H1 (cell line): ENCODE results near the gene HTR3A. TPM values are rescaled to one million over a fixed set of nuclear protein-coding genes. Genes with fewer than 3 reads are reported as not detected.

Experiments
- CTCF ChIA-PET: fragments of 300-600 bp; sonication (Branson Sonifier 250); formaldehyde crosslinking; loops from one replicate; lab custom pipeline; 2021; ENCODE audit not compliant: partially characterized antibody; lab: Charles Lee
- POLR2A ChIA-PET: fragments of 300-600 bp; sonication (Branson Sonifier 250); formaldehyde crosslinking; loops from one replicate; lab custom pipeline; 2021; ENCODE audit warnings: inconsistent platforms; ENCODE audit not compliant: partially characterized antibody; lab: Charles Lee
- DNase-seq, 2 experiments: peaks; one replicate each; pipeline versions ENCODE4 v3.0.0 to v3.0.0-alpha.2; 2010 to 2022; ENCODE audit warnings: low spot score in 2 of 2, low read depth in 1 of 2, mixed read lengths in 1 of 2
- FAIRE-seq: peaks from 2 replicates; lab custom pipeline; 2011; peaks lifted over from hg19 to GRCh38; lab: Jason Lieb, UNC
- H2AFZ ChIP-seq: 2 replicates; pipeline ENCODE4 v1.8.1; 2012; ENCODE audit warnings: low read length, inconsistent platforms
- H2AK5ac ChIP-seq: 2 replicates; pipeline ENCODE4 v1.6.1; 2013; ENCODE audit warnings: low read depth, low read length
- H2BK120ac ChIP-seq: replicated peaks from 2 replicates; pipeline ENCODE3; 2013; ENCODE audit warnings: low read depth, low read length, inconsistent platforms
- H2BK12ac ChIP-seq: 2 replicates; pipeline ENCODE4 v1.6.1; 2013; ENCODE audit warnings: low read depth, low read length
- H2BK15ac ChIP-seq: 2 replicates; pipeline ENCODE4 v1.6.1; 2013; ENCODE audit warnings: low read length
- H2BK20ac ChIP-seq: 2 replicates; pipeline ENCODE4 v1.6.1; 2013; ENCODE audit warnings: low read length
- H2BK5ac ChIP-seq: 2 replicates; pipeline ENCODE4 v1.6.1; 2013; ENCODE audit warnings: low read depth, low read length
- H3K14ac ChIP-seq: 2 replicates; pipeline ENCODE4 v1.6.1; 2013; ENCODE audit warnings: inconsistent platforms; ENCODE audit not compliant: insufficient read length
- H3K18ac ChIP-seq: 2 replicates; pipeline ENCODE4 v1.6.1; 2013; ENCODE audit warnings: low read length; ENCODE audit errors: extremely low read depth
- H3K23ac ChIP-seq: 2 replicates; pipeline ENCODE4 v1.6.1; 2013; ENCODE audit warnings: inconsistent platforms; ENCODE audit not compliant: insufficient read length
- H3K23me2 ChIP-seq: 2 replicates; pipeline ENCODE4 v1.6.1; 2013; ENCODE audit warnings: low read depth, low read length
- H3K27ac ChIP-seq: 2 replicates; pipeline ENCODE4 v1.6.1; 2011; ENCODE audit warnings: low read depth, low read length, inconsistent platforms
- H3K27me3 ChIP-seq, 4 experiments: replicated peaks in 1 of 4; 1 replicate in 1 of 4; 2 replicates in 3 of 4; pipeline versions ENCODE4 v1.6.1 to v1.8.1; 2011 to 2013; ENCODE audit warnings: low read length in 3 of 4, mild to moderate bottlenecking in 3 of 4, inconsistent platforms in 2 of 4, mixed read lengths in 2 of 4, moderate library complexity in 1 of 4; ENCODE audit not compliant: control insufficient read depth in 3 of 4, insufficient read depth in 3 of 4; ENCODE audit errors: extremely low read depth in 1 of 4
- H3K36me3 ChIP-seq, 4 experiments: 2 replicates each; pipeline versions ENCODE4 v1.6.1 to v1.8.1; 2011 to 2013; ENCODE audit warnings: mild to moderate bottlenecking in 4 of 4, low read length in 3 of 4, moderate library complexity in 2 of 4, control low read depth in 1 of 4, inconsistent platforms in 1 of 4; ENCODE audit not compliant: insufficient read depth in 4 of 4, control insufficient read depth in 2 of 4
- H3K4ac ChIP-seq: replicated peaks from 2 replicates; pipeline ENCODE3; 2013; ENCODE audit warnings: low read length, low read depth, mixed read lengths, inconsistent platforms; ENCODE audit not compliant: insufficient read length
- H3K4me1 ChIP-seq, 4 experiments: replicated peaks in 1 of 4; 1 replicate in 1 of 4; 2 replicates in 3 of 4; pipeline versions ENCODE4 v1.6.1 to v1.8.1; 2011 to 2013; ENCODE audit warnings: low read length in 3 of 4, inconsistent platforms in 2 of 4, mixed read lengths in 1 of 4; ENCODE audit not compliant: insufficient read depth in 4 of 4, control insufficient read depth in 3 of 4
- H3K4me2 ChIP-seq, 2 experiments: 2 replicates each; pipeline versions ENCODE4 v1.6.1 to v1.8.1; 2011 to 2013; ENCODE audit warnings: low read depth in 2 of 2, low read length in 2 of 2, control low read depth in 1 of 2, inconsistent platforms in 1 of 2, mild to moderate bottlenecking in 1 of 2; ENCODE audit not compliant: insufficient read depth in 1 of 2
- H3K4me3 ChIP-seq, 4 experiments: fragments of 200-600, 300-600 bp in 1 of 4; sonication (generic), shearing (Covaris generic), sonication (Bioruptor Twin) in 1 of 4; 2 replicates each; pipeline versions ENCODE4 v1.5.1 to v1.8.1; 2011 to 2016; ENCODE audit warnings: low read length in 4 of 4, low read depth in 3 of 4, control low read depth in 2 of 4, inconsistent platforms in 2 of 4, mild to moderate bottlenecking in 2 of 4, mixed read lengths in 1 of 4, moderate library complexity in 1 of 4; ENCODE audit not compliant: insufficient read depth in 2 of 4; ENCODE audit errors: extremely low read depth in 1 of 4
- H3K56ac ChIP-seq: replicated peaks from 2 replicates; pipeline ENCODE3; 2013; ENCODE audit warnings: low read depth, mild to moderate bottlenecking, mixed read lengths, low read length, inconsistent platforms; ENCODE audit not compliant: insufficient read length
- H3K79me1 ChIP-seq: 2 replicates; pipeline ENCODE4 v1.6.1; 2013; ENCODE audit warnings: low read depth, low read length, control low read depth
- H3K79me2 ChIP-seq, 2 experiments: 2 replicates each; pipeline versions ENCODE4 v1.6.1 to v1.8.1; 2012 to 2013; ENCODE audit warnings: low read length in 2 of 2, mild to moderate bottlenecking in 2 of 2, inconsistent platforms in 1 of 2; ENCODE audit not compliant: insufficient read depth in 2 of 2, control insufficient read depth in 1 of 2
- H3K9ac ChIP-seq, 4 experiments: replicated peaks in 1 of 4; 1 replicate in 1 of 4; 2 replicates in 3 of 4; pipeline versions ENCODE4 v1.6.1 to v1.8.1; 2011 to 2013; ENCODE audit warnings: low read depth in 3 of 4, low read length in 3 of 4, control low read depth in 2 of 4, mild to moderate bottlenecking in 2 of 4, moderate library complexity in 2 of 4, inconsistent platforms in 1 of 4; ENCODE audit errors: extremely low read depth in 1 of 4
- H3K9me3 ChIP-seq, 2 experiments: 2 replicates each; pipeline versions ENCODE4 v1.6.1 to v1.8.1; 2012 to 2013; ENCODE audit warnings: mild to moderate bottlenecking in 2 of 2, moderate library complexity in 2 of 2, control low read depth in 1 of 2, inconsistent platforms in 1 of 2, low read depth in 1 of 2, low read length in 1 of 2, mixed read lengths in 1 of 2; ENCODE audit not compliant: insufficient read depth in 2 of 2
- H4K20me1 ChIP-seq, 2 experiments: replicated peaks in 1 of 2; 2 replicates each; pipeline versions ENCODE3 to v1.8.1; 2011 to 2013; ENCODE audit warnings: inconsistent platforms in 2 of 2, low read length in 2 of 2, mild to moderate bottlenecking in 1 of 2; ENCODE audit not compliant: insufficient read depth in 2 of 2, control insufficient read depth in 1 of 2
- H4K5ac ChIP-seq: 2 replicates; pipeline ENCODE4 v1.6.1; 2013; ENCODE audit warnings: low read length, low read depth, mixed read lengths, inconsistent platforms; ENCODE audit not compliant: insufficient read length
- H4K8ac ChIP-seq: 2 replicates; pipeline ENCODE4 v1.8.0; 2013; ENCODE audit warnings: mild to moderate bottlenecking, moderate library complexity, low read length, inconsistent platforms; ENCODE audit not compliant: insufficient read depth; ENCODE audit errors: extremely low read depth
- H4K91ac ChIP-seq: replicated peaks from 2 replicates; pipeline ENCODE3; 2013; ENCODE audit warnings: low read length, mixed read lengths, inconsistent platforms; ENCODE audit not compliant: insufficient read length
- BCL11A ChIP-seq, 2 experiments: IDR thresholded peaks; one replicate each; pipeline ENCODE4 v1.6.1; 2011; ENCODE audit warnings: low read depth in 2 of 2, low read length in 2 of 2, mild to moderate bottlenecking in 2 of 2
- PHF8 ChIP-seq: fragments of 200-600 bp; sonication (generic); conservative IDR thresholded peaks from 2 replicates; pipeline ENCODE4 v1.7.1; 2012; ENCODE audit warnings: low read depth, mild to moderate bottlenecking, inconsistent platforms, low read length, moderate library complexity
- RAD21 ChIP-seq, 2 experiments: IDR thresholded peaks in 1 of 2; conservative IDR thresholded peaks in 1 of 2; 2 replicates each; pipeline ENCODE4 v1.6.1; 2011; ENCODE audit warnings: low read depth in 2 of 2, low read length in 2 of 2, improper control_type of control experiment in 1 of 2, inconsistent platforms in 1 of 2, mild to moderate bottlenecking in 1 of 2, moderate library complexity in 1 of 2
- RNF2 ChIP-seq: fragments of 200-900, 300-1000 bp; sonication (generic); IDR thresholded peaks from 2 replicates; pipeline ENCODE4 v1.7.1; 2016; ENCODE audit warnings: borderline replicate concordance, low read depth, mild to moderate bottlenecking, antibody characterized with exemption, low read length; ENCODE audit not compliant: poor library complexity, severe bottlenecking; ENCODE audit errors: missing control alignments
- TBP ChIP-seq: IDR thresholded peaks from 2 replicates; pipeline ENCODE4 v1.6.1; 2011; ENCODE audit warnings: low read depth, low read length, improper control_type of control experiment
- TEAD4 ChIP-seq: IDR thresholded peaks from 2 replicates; pipeline ENCODE4 v1.6.1; 2012; ENCODE audit warnings: low read depth, low read length, inconsistent platforms, mixed read lengths
- WGBS, 2 experiments: shearing (Covaris generic) in 1 of 2; methylation state at CpG; one replicate each; pipeline versions ENCODE4 v1.1.6 to v1.1.7; 2013 to 2015; ENCODE audit warnings: low lambda C conversion rate in 2 of 2, mixed read lengths in 2 of 2, inconsistent platforms in 1 of 2, low coverage in 1 of 2, missing lambda C conversion rate in 1 of 2; ENCODE audit not compliant: insufficient replicate concordance in 2 of 2, insufficient coverage in 1 of 2, insufficient read length in 1 of 2; ENCODE audit errors: extremely low coverage in 1 of 2, missing lambda C conversion rate in 1 of 2; 5-methylcytosine and 5-hydroxymethylcytosine counted together
- polyA plus RNA-seq, 7 experiments: library from polyadenylated mRNA; depleted of rRNA in 3 of 7; stranded (reverse) in 5 of 7; unstranded in 2 of 7; fragments of >200 nt in 5 of 7; fragments of 200-250 nt in 2 of 7; gene quantifications; 1 replicate in 5 of 7; 2 replicates in 1 of 7; 4 replicates in 1 of 7; pipeline versions ENCODE4 v1.2.1 to v1.2.3, GENCODE V29; 2011 to 2013; ENCODE audit warnings: missing spikeins in 2 of 7, mixed read lengths in 2 of 7
- total RNA-seq: library from RNA; stranded (reverse); fragmentation: NEBNext Ultra II Directional; extraction: Animal tissue kit (Norgen Biotek cat#: 25700); gene quantifications from 2 replicates; pipeline ENCODE4 v1.2.1, GENCODE V29; 2021
- TF ChIP-seq, protein P1 (sequence below): IDR thresholded peaks from 2 replicates; pipeline ENCODE4 v1.6.1; 2011; ENCODE audit warnings: low read length, improper control_type of control experiment
- TF ChIP-seq, protein P2 (sequence below): IDR thresholded peaks from 2 replicates; pipeline ENCODE4 v1.6.1; 2012; ENCODE audit warnings: inconsistent platforms
- TF ChIP-seq, protein P3 (sequence below): IDR thresholded peaks from 2 replicates; pipeline ENCODE4 v1.6.1; 2011; ENCODE audit warnings: low read depth, mild to moderate bottlenecking, low read length; ENCODE audit not compliant: insufficient read depth

Gene HTR3A
- total and polyA plus RNA-seq, 2 of the 8 experiments (the other 6 are each of a cell fraction or from before 2014, with no cell fraction given): 7.5 to 8.9 TPM

DNA sequence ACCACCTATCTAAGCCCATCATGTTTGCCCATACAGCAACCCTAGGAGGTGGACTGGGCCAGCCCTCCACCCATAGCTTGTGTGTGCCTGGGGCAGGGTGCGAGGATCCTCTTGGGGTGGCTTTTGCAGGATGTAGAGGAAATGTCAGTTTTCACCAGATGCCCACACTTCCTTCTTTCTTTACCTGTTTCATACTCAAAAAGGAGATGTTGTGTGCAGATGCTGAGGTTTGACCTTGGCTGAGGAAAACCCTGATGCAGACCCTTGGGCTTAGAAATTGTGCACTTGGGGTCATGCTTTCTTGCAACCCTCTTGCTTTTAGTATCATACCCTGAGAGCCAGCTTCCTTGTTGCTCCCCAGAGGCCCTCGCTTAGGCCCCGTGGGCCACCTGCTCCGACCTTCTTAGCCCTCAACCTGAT lies 2.2 kb downstream of the HTR3A start:
- peak overlapping the region; percentile 32; the same call in 1 of the 2 replicates for H3K18ac ChIP-seq
- no peak overlapping the region for H3K23ac ChIP-seq
- H3K9ac ChIP-seq: no peak overlapping the region
- no peaks in the 10 kb centered on the region for H3K79me2 ChIP-seq
- peaks cover 6% of the 10 kb centered on the region for H3K23me2 ChIP-seq
- H2AFZ ChIP-seq: no peak overlapping the region
- H3K9me3 ChIP-seq: no peaks in the 10 kb centered on the region
- no peak overlapping the region for H3K56ac ChIP-seq
- no peak overlapping the region for H4K8ac ChIP-seq
- no peak overlapping the region for H4K91ac ChIP-seq
- H3K36me3 ChIP-seq: no peaks in the 10 kb centered on the region
- no peak overlapping the region for H2BK5ac ChIP-seq
- H3K27ac ChIP-seq: no peak overlapping the region
- H3K4ac ChIP-seq: no peak overlapping the region
- no peaks in the 10 kb centered on the region for H4K20me1 ChIP-seq
- H2BK120ac ChIP-seq: no peak overlapping the region
- no peak overlapping the region for H3K14ac ChIP-seq
- CTCF ChIA-PET: interaction anchor here (0.6 to 3.6 kb wide), 11 partner anchors 12 to 571 kb away, joined by 3 to 17 read pairs (median 4); partner anchors contain the start of gene HTR3B
- H2BK20ac ChIP-seq: no peak overlapping the region
- FAIRE-seq (no peak), DNase-seq (no peak)
- no peak overlapping the region for H4K5ac ChIP-seq
- no peak overlapping the region for H2AK5ac ChIP-seq
- no peak overlapping the region for H3K4me3 ChIP-seq
- POLR2A ChIA-PET: interaction anchor here (0.7 to 1.3 kb wide), 2 partner anchors 9 to 15 kb away, joined by 3 read pairs; no protein-coding TSS in a partner anchor
- 85% methylated on average over 4 of the region's 4 CpGs; no CpG with 5 or more reads in 1 of the 2 experiments for WGBS, 2 experiments
- H3K4me2 ChIP-seq: no peak overlapping the region
- peaks cover 0 to 3% (median 0%) of the 10 kb centered on the region in 4 experiments; a peak in 1 of 7 replicates for H3K27me3 ChIP-seq
- H2BK15ac ChIP-seq: no peak overlapping the region
- H3K79me1 ChIP-seq: no peaks in the 10 kb centered on the region
- peaks cover 0 to 14% (median 13%) of the 10 kb centered on the region in 4 experiments; a peak in 6 of 7 replicates for H3K4me1 ChIP-seq
- no peak overlapping the region for H2BK12ac ChIP-seq
- no peak for TF ChIP-seq TBP
- TF ChIP-seq, protein P1, sequence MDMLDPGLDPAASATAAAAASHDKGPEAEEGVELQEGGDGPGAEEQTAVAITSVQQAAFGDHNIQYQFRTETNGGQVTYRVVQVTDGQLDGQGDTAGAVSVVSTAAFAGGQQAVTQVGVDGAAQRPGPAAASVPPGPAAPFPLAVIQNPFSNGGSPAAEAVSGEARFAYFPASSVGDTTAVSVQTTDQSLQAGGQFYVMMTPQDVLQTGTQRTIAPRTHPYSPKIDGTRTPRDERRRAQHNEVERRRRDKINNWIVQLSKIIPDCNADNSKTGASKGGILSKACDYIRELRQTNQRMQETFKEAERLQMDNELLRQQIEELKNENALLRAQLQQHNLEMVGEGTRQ: no peak
- TF ChIP-seq, protein P2, sequence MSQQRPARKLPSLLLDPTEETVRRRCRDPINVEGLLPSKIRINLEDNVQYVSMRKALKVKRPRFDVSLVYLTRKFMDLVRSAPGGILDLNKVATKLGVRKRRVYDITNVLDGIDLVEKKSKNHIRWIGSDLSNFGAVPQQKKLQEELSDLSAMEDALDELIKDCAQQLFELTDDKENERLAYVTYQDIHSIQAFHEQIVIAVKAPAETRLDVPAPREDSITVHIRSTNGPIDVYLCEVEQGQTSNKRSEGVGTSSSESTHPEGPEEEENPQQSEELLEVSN: no peak
- no peak for TF ChIP-seq RNF2
- no peak for TF ChIP-seq TEAD4
- TF ChIP-seq, protein P3, sequence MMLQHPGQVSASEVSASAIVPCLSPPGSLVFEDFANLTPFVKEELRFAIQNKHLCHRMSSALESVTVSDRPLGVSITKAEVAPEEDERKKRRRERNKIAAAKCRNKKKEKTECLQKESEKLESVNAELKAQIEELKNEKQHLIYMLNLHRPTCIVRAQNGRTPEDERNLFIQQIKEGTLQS: no peak
- no peak for TF ChIP-seq BCL11A (IDR thresholded peaks at IDR 0.05; ENCODE audit: low read depth in 2 of 2, low read length in 2 of 2)
- TF ChIP-seq RAD21 (IDR thresholded peaks at IDR 0.05 in 1 of 2, conservative IDR thresholded peaks at IDR 0.05 in 1 of 2; ENCODE audit: low read depth in 2 of 2, low read length in 2 of 2): no peak
- no peak for TF ChIP-seq PHF8
